PFSK-1 (cell line): ENCODE data around the gene BANF2.

ENCODE experiments used
- POLR2AphosphoS5 ChIP-seq: IDR thresholded peaks from 2 replicates; pipeline ENCODE4 v1.6.1; 2012; ENCODE audit warnings: low read depth, mild to moderate bottlenecking, control low read depth, low read length, moderate library complexity
- REST ChIP-seq, 2 experiments: IDR thresholded peaks; 2 replicates each; pipeline versions ENCODE4 v1.6.1 to v1.8.0; 2011 to 2012; ENCODE audit warnings: low read depth in 2 of 2, low read length in 2 of 2, control low read depth in 1 of 2, inconsistent platforms in 1 of 2, mild to moderate bottlenecking in 1 of 2, moderate library complexity in 1 of 2; ENCODE audit not compliant: insufficient read depth in 1 of 2
- TAF1 ChIP-seq: IDR thresholded peaks from 2 replicates; pipeline ENCODE4 v1.6.1; 2012; ENCODE audit warnings: low read length, control low read depth, borderline replicate concordance; ENCODE audit not compliant: insufficient read depth

GRCh38 chr20:17730071-17730470 lies 30.3 kb downstream of the BANF2 start:
- TF ChIP-seq POLR2AphosphoS5, result no peak
- TF ChIP-seq REST (IDR thresholded peaks at IDR 0.05; ENCODE audit: insufficient read depth in 1 of 2, low read depth in 2 of 2, low read length in 2 of 2), result no peak
- no peak for TF ChIP-seq TAF1
